K562 (cell line): ENCODE measurements around the gene DYRK1B. TPM values are rescaled to one million over a fixed set of nuclear protein-coding genes. Genes with fewer than 3 reads are reported as not detected.

ENCODE experiments used
- ATAC-seq: fragments of 200-7000 bp; cut with Tn5 transposase; 3 replicates; pipeline ENCODE4 v1.9.1; 2020; ENCODE audit warnings: moderate library complexity
- BruUV-seq: library from RNA; stranded (reverse); fragments of 400-500 nt; replicated peaks from 2 replicates; lab custom pipeline; 2021; lab: Mats Ljungman, UMichigan
- CTCF ChIA-PET: fragments of 300-600 bp; formaldehyde crosslinking; extraction: SDS; loops from one replicate; lab custom pipeline; 2021; ENCODE audit warnings: low intra/inter-chr PET ratio; lab: Yijun Ruan, JAX
- POLR2A ChIA-PET: fragments of 300-600, 350-650 bp; sonication (Branson Sonifier 250); formaldehyde crosslinking; extraction: SDS; loops from one replicate; lab custom pipeline; 2021; ENCODE audit warnings: antibody characterized with exemption, inconsistent platforms; lab: Yijun Ruan, JAX
- DNase-seq, 4 experiments: peaks; one replicate each; pipeline versions ENCODE4 v3.0.0 to v3.0.0-alpha.2; 2011 to 2018; ENCODE audit warnings: low spot score in 3 of 4, mixed read lengths in 3 of 4; ENCODE audit errors: extremely low read depth in 1 of 4
- FAIRE-seq: peaks from 2 replicates; lab custom pipeline; 2011; peaks lifted over from hg19 to GRCh38; lab: Jason Lieb, UNC
- H2AFZ ChIP-seq: 2 replicates; pipeline ENCODE4 v1.6.0; 2011; ENCODE audit warnings: low read depth, low read length, control low read depth, inconsistent platforms
- H3K27ac ChIP-seq: fragments of 200-600 bp; 3 replicates; pipeline ENCODE4 v1.8.0; 2011; ENCODE audit warnings: low read depth, mild to moderate bottlenecking, control low read depth, inconsistent platforms, low read length, moderate library complexity, mixed read lengths; ENCODE audit errors: extremely low read depth
- H3K27me3 ChIP-seq, 2 experiments: fragments of 300-600 bp in 1 of 2; 2 replicates in 1 of 2; 3 replicates in 1 of 2; pipeline versions ENCODE4 v1.6.0 to v1.8.0; 2011; ENCODE audit warnings: inconsistent platforms in 2 of 2, low read length in 2 of 2, mild to moderate bottlenecking in 1 of 2, mixed read lengths in 1 of 2, moderate library complexity in 1 of 2; ENCODE audit not compliant: control insufficient read depth in 2 of 2, insufficient read depth in 2 of 2
- H3K36me3 ChIP-seq: fragments of 300-600 bp; 3 replicates; pipeline ENCODE4 v1.8.0; 2011; ENCODE audit warnings: mild to moderate bottlenecking, low read length, inconsistent platforms; ENCODE audit not compliant: control insufficient read depth, insufficient read depth
- H3K4me1 ChIP-seq, 2 experiments: fragments of 200-600 bp in 1 of 2; replicated peaks in 1 of 2; 2 replicates in 1 of 2; 3 replicates in 1 of 2; pipeline versions ENCODE4 v1.5.1 to v1.8.0; 2011; ENCODE audit warnings: inconsistent platforms in 2 of 2, low read length in 2 of 2, mild to moderate bottlenecking in 1 of 2, mixed read lengths in 1 of 2, moderate library complexity in 1 of 2; ENCODE audit not compliant: control insufficient read depth in 2 of 2, insufficient read depth in 2 of 2
- H3K4me2 ChIP-seq: 2 replicates; pipeline ENCODE4 v1.6.1; 2011; ENCODE audit warnings: low read length, control low read depth, inconsistent platforms, mixed read lengths; ENCODE audit not compliant: insufficient read depth
- H3K4me3 ChIP-seq: fragments of 200-600 bp; sonication (generic), shearing (Covaris generic); 2 replicates; pipeline ENCODE4 v1.5.1; 2016; ENCODE audit warnings: control low read depth, inconsistent platforms
- H3K79me2 ChIP-seq: fragments of 200-600 bp; 3 replicates; pipeline ENCODE4 v1.8.0; 2011; ENCODE audit warnings: low read length, inconsistent platforms; ENCODE audit not compliant: control insufficient read depth, insufficient read depth
- H3K9ac ChIP-seq, 2 experiments: 2 replicates each; pipeline versions ENCODE4 v1.6.0 to v1.6.1; 2011; ENCODE audit warnings: low read depth in 2 of 2, low read length in 2 of 2, control low read depth in 1 of 2, inconsistent platforms in 1 of 2, mild to moderate bottlenecking in 1 of 2, mixed read lengths in 1 of 2; ENCODE audit not compliant: insufficient read depth in 1 of 2
- H3K9me1 ChIP-seq: one replicate; pipeline ENCODE4 v1.6.0; 2011; ENCODE audit warnings: inconsistent platforms, mild to moderate bottlenecking, low read length, moderate library complexity; ENCODE audit not compliant: control insufficient read depth, insufficient read depth
- H3K9me3 ChIP-seq: replicated peaks from 2 replicates; pipeline ENCODE4 v1.5.1; 2011; ENCODE audit warnings: low read depth, low read length, inconsistent platforms; ENCODE audit not compliant: control insufficient read depth, insufficient read depth
- H4K20me1 ChIP-seq: replicated peaks from 2 replicates; pipeline ENCODE4 v1.6.1; 2011; ENCODE audit warnings: low read length, inconsistent platforms, mixed read lengths; ENCODE audit not compliant: control insufficient read depth, insufficient read depth
- C11orf30 ChIP-seq: fragments of 450-650 bp; IDR thresholded peaks from 2 replicates; pipeline ENCODE4 v1.6.1; 2016; ENCODE audit warnings: low read depth, mild to moderate bottlenecking
- FUS ChIP-seq: fragments of 200-400 bp; formaldehyde crosslinking; optimal IDR thresholded peaks from 2 replicates; pipeline ENCODE3; 2017; ENCODE audit warnings: low read depth, low read length
- HSF4 ChIP-seq: fragments of 250-450 bp; sonication (Bioruptor Pico); IDR thresholded peaks from 2 replicates; pipeline ENCODE4 v2.1.2; 2022; ENCODE audit warnings: mild to moderate bottlenecking, moderate library complexity, borderline replicate concordance
- MAFG ChIP-seq: fragments of 450-650 bp; conservative IDR thresholded peaks from 2 replicates; pipeline ENCODE4 v1.6.1; 2016; ENCODE audit warnings: missing genetic modification characterization, missing compliant biosample characterization
- ZNF316 ChIP-seq: fragments of 450-650 bp; IDR thresholded peaks from 2 replicates; pipeline ENCODE4 v1.6.1; 2016
- WGBS: fragments of 100-300 bp; shearing (Covaris generic); methylation state at CpG from one replicate; pipeline ENCODE4 v1.1.6; 2016; ENCODE audit warnings: low coverage, mixed read lengths; ENCODE audit not compliant: insufficient coverage; ENCODE audit errors: missing lambda C conversion rate; 5-methylcytosine and 5-hydroxymethylcytosine counted together
- in situ Hi-C: fragments of 300-500 bp; cut with MboI; formaldehyde crosslinking; loops from 4 replicates; pipeline ENCODE4 v1.15.0; 2018; ENCODE audit warnings: inconsistent platforms, mixed read lengths
- intact Hi-C: fragments of 100-400 bp; cut with micrococcal nuclease; formaldehyde crosslinking; loops from 2 replicates; pipeline ENCODE4 v1.14.2; 2022
- polyA plus RNA-seq, 8 experiments: library from polyadenylated mRNA; depleted of rRNA in 4 of 8; stranded (reverse) in 5 of 8; unstranded in 3 of 8; fragments of >200 nt; fragmentation: Nextera tagmentation in 2 of 8; fragmentation: Illumina TruSeq in 1 of 8; extraction: Ambion mirVana in 2 of 8; extraction: Trizol in 1 of 8; gene quantifications; 2 replicates each; pipeline versions ENCODE4 v1.2.1 to v1.2.3, GENCODE V29; 2011 to 2014; ENCODE audit warnings: inconsistent platforms in 1 of 8, missing spikeins in 1 of 8
- total RNA-seq, 7 experiments: library from RNA; depleted of rRNA in 6 of 7; stranded (reverse); fragments of >200 nt in 6 of 7; fragmentation: Illumina TruSeq in 2 of 7; extraction: Trizol in 2 of 7; gene quantifications; 2 replicates each; pipeline versions ENCODE4 v1.2.1 to v1.2.3, GENCODE V29; 2011 to 2021; ENCODE audit warnings: low replicate concordance in 1 of 7
- TF ChIP-seq, protein P1 (sequence below): sonication (generic); formaldehyde crosslinking; IDR thresholded peaks from 2 replicates; pipeline ENCODE4 v1.8.1; 2023; ENCODE audit warnings: mild to moderate bottlenecking, missing genetic modification reagents

Gene DYRK1B
- total and polyA plus RNA-seq, 9 of the 15 experiments (the other 6 are each of a cell fraction or from before 2014, with no cell fraction given) = 0.91 to 5.2 (median 1.5) TPM; not detected in 2

GRCh38 chr19:39819786-39820185 lies 14.2 kb downstream of the DYRK1B start:
- intact Hi-C loops = no loop called here
- Histone ChIP-seq H3K27me3 (no peaks in the 10 kb centered on the region), H4K20me1 (no peaks in the 10 kb centered on the region; the same call in 1 of the 2 replicates), H3K27ac (no peak overlapping the region), H3K9me3 (no peaks in the 10 kb centered on the region), H3K36me3 (peaks cover 5% of the 10 kb centered on the region; the same call in 1 of the 3 replicates), H3K4me1 (peaks cover 0 to 4% of the 10 kb centered on the region in 2 experiments; a peak in 1 of 5 replicates), H3K4me2 (no peak overlapping the region), H3K79me2 (no peaks in the 10 kb centered on the region), H3K9me1 (no peaks in the 10 kb centered on the region), H2AFZ (no peak overlapping the region), H3K4me3 (no peak overlapping the region), H3K9ac (no peak overlapping the region)
- FAIRE-seq (no peak), ATAC-seq (no peak), DNase-seq (no peak)
- POLR2A ChIA-PET = interaction anchor here (0.8 to 1.2 kb wide), 2 partner anchors 11 to 95 kb away, joined by 3 read pairs; no protein-coding TSS in a partner anchor
- 45% methylated on average over 3 of the region's 3 CpGs for WGBS
- in situ Hi-C loops = no loop called here
- TF ChIP-seq MAFG (tag) (peak; percentile 31; the same call in 1 of the 2 replicates), HSF4 (CRISPR knock-in tag) (no peak), ZNF316 (peak; percentile 69), C11orf30 (0 out of 2 replicates have a peak, but pooled peaks have one; percentile 34), FUS (no peak)
- TF ChIP-seq, protein P1, sequence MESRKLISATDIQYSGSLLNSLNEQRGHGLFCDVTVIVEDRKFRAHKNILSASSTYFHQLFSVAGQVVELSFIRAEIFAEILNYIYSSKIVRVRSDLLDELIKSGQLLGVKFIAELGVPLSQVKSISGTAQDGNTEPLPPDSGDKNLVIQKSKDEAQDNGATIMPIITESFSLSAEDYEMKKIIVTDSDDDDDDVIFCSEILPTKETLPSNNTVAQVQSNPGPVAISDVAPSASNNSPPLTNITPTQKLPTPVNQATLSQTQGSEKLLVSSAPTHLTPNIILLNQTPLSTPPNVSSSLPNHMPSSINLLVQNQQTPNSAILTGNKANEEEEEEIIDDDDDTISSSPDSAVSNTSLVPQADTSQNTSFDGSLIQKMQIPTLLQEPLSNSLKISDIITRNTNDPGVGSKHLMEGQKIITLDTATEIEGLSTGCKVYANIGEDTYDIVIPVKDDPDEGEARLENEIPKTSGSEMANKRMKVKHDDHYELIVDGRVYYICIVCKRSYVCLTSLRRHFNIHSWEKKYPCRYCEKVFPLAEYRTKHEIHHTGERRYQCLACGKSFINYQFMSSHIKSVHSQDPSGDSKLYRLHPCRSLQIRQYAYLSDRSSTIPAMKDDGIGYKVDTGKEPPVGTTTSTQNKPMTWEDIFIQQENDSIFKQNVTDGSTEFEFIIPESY (CRISPR knock-in tag) = no peak
- CTCF ChIA-PET = no interaction called here
- BruUV-seq = no TSS peak
